Stomach (tissue), 4 donors: Measurements from ENCODE around the gene CMTR2.

ENCODE experiments used
- CTCF ChIP-seq, 7 experiments: fragments of 450-650 bp in 4 of 7; fragments of 200-600 bp in 3 of 7; sonication (generic) in 3 of 7; IDR thresholded peaks; one replicate each; pipeline ENCODE4 v1.5.1; 2016 to 2019; ENCODE audit warnings: antibody characterized with exemption in 7 of 7, control low read depth in 2 of 7, mild to moderate bottlenecking in 1 of 7
- EP300 ChIP-seq: sonication (generic); formaldehyde crosslinking; IDR thresholded peaks from one replicate; pipeline ENCODE4 v1.6.1; 2017; ENCODE audit warnings: antibody characterized with exemption
- POLR2A ChIP-seq, 4 donors: fragments of 450-650 bp; IDR thresholded peaks; one replicate each; pipeline ENCODE4 v1.6.1; 2016; ENCODE audit warnings: antibody characterized with exemption in 4 of 4, control low read depth in 2 of 4, mild to moderate bottlenecking in 1 of 4, moderate library complexity in 1 of 4
- POLR2AphosphoS5 ChIP-seq, 3 donors: sonication (generic); formaldehyde crosslinking; IDR thresholded peaks; one replicate each; pipeline ENCODE4 v1.6.1; 2016; ENCODE audit warnings: antibody characterized with exemption in 3 of 3

GRCh38 chr16:71287911-71288310 lies 1.3 kb downstream of the CMTR2 start:
- no peak for TF ChIP-seq EP300
- no peak for TF ChIP-seq CTCF (IDR thresholded peaks at IDR 0.05)
- no peak for TF ChIP-seq POLR2A (IDR thresholded peaks at IDR 0.05)
- no peak for TF ChIP-seq POLR2AphosphoS5 (IDR thresholded peaks at IDR 0.05)
